ENCODE measurements around the gene MAX.

- TF ChIP-seq, protein P1, sequence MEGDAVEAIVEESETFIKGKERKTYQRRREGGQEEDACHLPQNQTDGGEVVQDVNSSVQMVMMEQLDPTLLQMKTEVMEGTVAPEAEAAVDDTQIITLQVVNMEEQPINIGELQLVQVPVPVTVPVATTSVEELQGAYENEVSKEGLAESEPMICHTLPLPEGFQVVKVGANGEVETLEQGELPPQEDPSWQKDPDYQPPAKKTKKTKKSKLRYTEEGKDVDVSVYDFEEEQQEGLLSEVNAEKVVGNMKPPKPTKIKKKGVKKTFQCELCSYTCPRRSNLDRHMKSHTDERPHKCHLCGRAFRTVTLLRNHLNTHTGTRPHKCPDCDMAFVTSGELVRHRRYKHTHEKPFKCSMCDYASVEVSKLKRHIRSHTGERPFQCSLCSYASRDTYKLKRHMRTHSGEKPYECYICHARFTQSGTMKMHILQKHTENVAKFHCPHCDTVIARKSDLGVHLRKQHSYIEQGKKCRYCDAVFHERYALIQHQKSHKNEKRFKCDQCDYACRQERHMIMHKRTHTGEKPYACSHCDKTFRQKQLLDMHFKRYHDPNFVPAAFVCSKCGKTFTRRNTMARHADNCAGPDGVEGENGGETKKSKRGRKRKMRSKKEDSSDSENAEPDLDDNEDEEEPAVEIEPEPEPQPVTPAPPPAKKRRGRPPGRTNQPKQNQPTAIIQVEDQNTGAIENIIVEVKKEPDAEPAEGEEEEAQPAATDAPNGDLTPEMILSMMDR (tag by site-specific recombination; IDR thresholded peaks at IDR 0.05), result no peak
- TF ChIP-seq ZBTB17 (tag by site-specific recombination; IDR thresholded peaks at IDR 0.05) (no peak), YY1 (tag by site-specific recombination; IDR thresholded peaks at IDR 0.05) (no peak), ZNF132 (tag by site-specific recombination; IDR thresholded peaks at IDR 0.05; ENCODE audit: borderline replicate concordance) (no peak), ZFP37 (tag by site-specific recombination; IDR thresholded peaks at IDR 0.05) (no peak), ZNF391 (tag by site-specific recombination; IDR thresholded peaks at IDR 0.05; ENCODE audit: borderline replicate concordance, low read depth) (no peak), ZEB2 (tag by site-specific recombination; IDR thresholded peaks at IDR 0.05) (no peak), PBX3 (CRISPR knock-in tag; IDR thresholded peaks at IDR 0.05) (no peak), ZNF548 (tag by site-specific recombination; IDR thresholded peaks at IDR 0.05) (no peak), ZBTB20 (tag by site-specific recombination; IDR thresholded peaks at IDR 0.05) (no peak)
- TF ChIP-seq, protein P2, sequence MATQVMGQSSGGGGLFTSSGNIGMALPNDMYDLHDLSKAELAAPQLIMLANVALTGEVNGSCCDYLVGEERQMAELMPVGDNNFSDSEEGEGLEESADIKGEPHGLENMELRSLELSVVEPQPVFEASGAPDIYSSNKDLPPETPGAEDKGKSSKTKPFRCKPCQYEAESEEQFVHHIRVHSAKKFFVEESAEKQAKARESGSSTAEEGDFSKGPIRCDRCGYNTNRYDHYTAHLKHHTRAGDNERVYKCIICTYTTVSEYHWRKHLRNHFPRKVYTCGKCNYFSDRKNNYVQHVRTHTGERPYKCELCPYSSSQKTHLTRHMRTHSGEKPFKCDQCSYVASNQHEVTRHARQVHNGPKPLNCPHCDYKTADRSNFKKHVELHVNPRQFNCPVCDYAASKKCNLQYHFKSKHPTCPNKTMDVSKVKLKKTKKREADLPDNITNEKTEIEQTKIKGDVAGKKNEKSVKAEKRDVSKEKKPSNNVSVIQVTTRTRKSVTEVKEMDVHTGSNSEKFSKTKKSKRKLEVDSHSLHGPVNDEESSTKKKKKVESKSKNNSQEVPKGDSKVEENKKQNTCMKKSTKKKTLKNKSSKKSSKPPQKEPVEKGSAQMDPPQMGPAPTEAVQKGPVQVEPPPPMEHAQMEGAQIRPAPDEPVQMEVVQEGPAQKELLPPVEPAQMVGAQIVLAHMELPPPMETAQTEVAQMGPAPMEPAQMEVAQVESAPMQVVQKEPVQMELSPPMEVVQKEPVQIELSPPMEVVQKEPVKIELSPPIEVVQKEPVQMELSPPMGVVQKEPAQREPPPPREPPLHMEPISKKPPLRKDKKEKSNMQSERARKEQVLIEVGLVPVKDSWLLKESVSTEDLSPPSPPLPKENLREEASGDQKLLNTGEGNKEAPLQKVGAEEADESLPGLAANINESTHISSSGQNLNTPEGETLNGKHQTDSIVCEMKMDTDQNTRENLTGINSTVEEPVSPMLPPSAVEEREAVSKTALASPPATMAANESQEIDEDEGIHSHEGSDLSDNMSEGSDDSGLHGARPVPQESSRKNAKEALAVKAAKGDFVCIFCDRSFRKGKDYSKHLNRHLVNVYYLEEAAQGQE (tag by site-specific recombination; IDR thresholded peaks at IDR 0.05), result no peak
- TF ChIP-seq, protein P3, sequence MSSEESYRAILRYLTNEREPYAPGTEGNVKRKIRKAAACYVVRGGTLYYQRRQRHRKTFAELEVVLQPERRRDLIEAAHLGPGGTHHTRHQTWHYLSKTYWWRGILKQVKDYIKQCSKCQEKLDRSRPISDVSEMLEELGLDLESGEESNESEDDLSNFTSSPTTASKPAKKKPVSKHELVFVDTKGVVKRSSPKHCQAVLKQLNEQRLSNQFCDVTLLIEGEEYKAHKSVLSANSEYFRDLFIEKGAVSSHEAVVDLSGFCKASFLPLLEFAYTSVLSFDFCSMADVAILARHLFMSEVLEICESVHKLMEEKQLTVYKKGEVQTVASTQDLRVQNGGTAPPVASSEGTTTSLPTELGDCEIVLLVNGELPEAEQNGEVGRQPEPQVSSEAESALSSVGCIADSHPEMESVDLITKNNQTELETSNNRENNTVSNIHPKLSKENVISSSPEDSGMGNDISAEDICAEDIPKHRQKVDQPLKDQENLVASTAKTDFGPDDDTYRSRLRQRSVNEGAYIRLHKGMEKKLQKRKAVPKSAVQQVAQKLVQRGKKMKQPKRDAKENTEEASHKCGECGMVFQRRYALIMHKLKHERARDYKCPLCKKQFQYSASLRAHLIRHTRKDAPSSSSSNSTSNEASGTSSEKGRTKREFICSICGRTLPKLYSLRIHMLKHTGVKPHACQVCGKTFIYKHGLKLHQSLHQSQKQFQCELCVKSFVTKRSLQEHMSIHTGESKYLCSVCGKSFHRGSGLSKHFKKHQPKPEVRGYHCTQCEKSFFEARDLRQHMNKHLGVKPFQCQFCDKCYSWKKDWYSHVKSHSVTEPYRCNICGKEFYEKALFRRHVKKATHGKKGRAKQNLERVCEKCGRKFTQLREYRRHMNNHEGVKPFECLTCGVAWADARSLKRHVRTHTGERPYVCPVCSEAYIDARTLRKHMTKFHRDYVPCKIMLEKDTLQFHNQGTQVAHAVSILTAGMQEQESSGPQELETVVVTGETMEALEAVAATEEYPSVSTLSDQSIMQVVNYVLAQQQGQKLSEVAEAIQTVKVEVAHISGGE (tag by site-specific recombination; conservative IDR thresholded peaks at IDR 0.05; ENCODE audit: low read depth), result no peak
Measured at GRCh38 chr14:65032319-65032718, 70.0 kb downstream of the MAX start.
